Coronary artery (tissue), 2 donors: ENCODE results near the gene LPP.
A peak's percentile ranks its signal among the peaks of the same experiment; 100 is the strongest.

ENCODE experiments used
- DNase-seq: peaks from one replicate; pipeline ENCODE4 v3.0.0-alpha.2; 2017; ENCODE audit warnings: low spot score
- H3K27ac ChIP-seq, 2 donors: fragments of 200-600 bp; sonication (generic); one replicate each; pipeline ENCODE4 v1.5.1; 2016 to 2019
- H3K4me3 ChIP-seq: fragments of 200-600 bp; sonication (generic); 2 replicates; pipeline ENCODE4 v1.5.1; 2016; ENCODE audit warnings: mild to moderate bottlenecking, moderate library complexity
- CTCF ChIP-seq: fragments of 200-600 bp; sonication (generic); IDR thresholded peaks from one replicate; pipeline ENCODE4 v1.5.1; 2019; ENCODE audit warnings: antibody characterized with exemption

Gene LPP

GRCh38 chr3:188150982-188151381 is 3.0 kb upstream of the LPP start:
- DNase-seq, result no peak
- no peak for TF ChIP-seq CTCF
- H3K27ac ChIP-seq, result peak overlapping the region in 1 of 2 donors; percentile 15

GRCh38 chr3:188151438-188151837 is 2.5 kb upstream of the LPP start:
- DNase-seq, result no peak
- Histone ChIP-seq H3K4me3 (no peak overlapping the region), H3K27ac (peak overlapping the region in 1 of 2 donors; percentile 15)
- TF ChIP-seq CTCF, result no peak

More at GRCh38 chr3:188150982-188151381, 3.0 kb upstream of the LPP start:
- H3K4me3 ChIP-seq, result no peak overlapping the region

- Histone ChIP-seq H3K27ac (peak overlapping the region; percentile 94 to 99), H3K4me3 (peak overlapping the region; percentile 87)
- no peak for TF ChIP-seq CTCF
- peak; percentile 80 for DNase-seq
Observed at GRCh38 chr3:188152660-188153436, 1.1 kb upstream of the LPP start.

GRCh38 chr3:188153437-188154013 is 432 bp upstream of the LPP start:
- TF ChIP-seq CTCF, result no peak
- peak overlapping the region; percentile 87 for H3K4me3 ChIP-seq

GRCh38 chr3:188154809-188155574 is 1.0 kb downstream of the LPP start:
- no peak for TF ChIP-seq CTCF
- no peak for DNase-seq
- H3K4me3 ChIP-seq, result peak overlapping the region; percentile 87

More at GRCh38 chr3:188153437-188154013, 432 bp upstream of the LPP start:
- DNase-seq, result peak; percentile 95
- H3K27ac ChIP-seq, result peak overlapping the region; percentile 94 to 99

GRCh38 chr3:188156056-188156455 is 2.1 kb downstream of the LPP start:
- DNase-seq, result no peak
- Histone ChIP-seq H3K27ac (peak overlapping the region; percentile 94 to 99), H3K4me3 (peak overlapping the region; percentile 87)
- no peak for TF ChIP-seq CTCF

More at GRCh38 chr3:188154809-188155574, 1.0 kb downstream of the LPP start:
- peak overlapping the region; percentile 94 to 99 for H3K27ac ChIP-seq
